Esophagus (tissue), 2 donors: Measurements from ENCODE around the gene RC3H1. TPM values are rescaled to one million over a fixed set of nuclear protein-coding genes. Genes with fewer than 3 reads are reported as not detected.

ENCODE experiments used
- H3K27ac ChIP-seq, 2 donors: one replicate each; pipeline ENCODE4 v1.5.1; 2013; ENCODE audit warnings: low read depth in 2 of 2, mild to moderate bottlenecking in 2 of 2, inconsistent platforms in 1 of 2, low read length in 1 of 2, moderate library complexity in 1 of 2
- H3K27me3 ChIP-seq, 2 donors: one replicate each; pipeline ENCODE4 v1.6.1; 2013; ENCODE audit warnings: low read length in 2 of 2, control low read depth in 1 of 2, mild to moderate bottlenecking in 1 of 2; ENCODE audit not compliant: insufficient read depth in 2 of 2, control insufficient read depth in 1 of 2
- H3K36me3 ChIP-seq, 2 donors: one replicate each; pipeline ENCODE4 v1.6.1; 2013; ENCODE audit warnings: low read length in 1 of 2; ENCODE audit not compliant: control insufficient read depth in 2 of 2, insufficient read depth in 2 of 2
- H3K4me1 ChIP-seq, 2 donors: one replicate each; pipeline ENCODE4 v1.6.1; 2013; ENCODE audit warnings: low read length in 1 of 2; ENCODE audit not compliant: control insufficient read depth in 2 of 2, insufficient read depth in 2 of 2
- H3K4me3 ChIP-seq, 2 donors: one replicate each; pipeline ENCODE4 v1.5.1; 2013; ENCODE audit warnings: low read length in 2 of 2, mild to moderate bottlenecking in 2 of 2, low read depth in 1 of 2, moderate library complexity in 1 of 2
- H3K9me3 ChIP-seq, 2 donors: one replicate each; pipeline ENCODE4 v1.6.1; 2013; ENCODE audit warnings: mild to moderate bottlenecking in 2 of 2, low read depth in 1 of 2, low read length in 1 of 2, moderate library complexity in 1 of 2; ENCODE audit not compliant: control insufficient read depth in 2 of 2, insufficient read depth in 1 of 2
- whole genome bisulfite sequencing, 2 donors: extraction: QIAGEN DNeasy Blood & Tissue Kit; methylation state at CpG; one replicate each; pipeline ENCODE4 v1.1.7; 2013; 5-methylcytosine and 5-hydroxymethylcytosine counted together
- polyA plus RNA-seq, 2 donors: library from polyadenylated mRNA; stranded (reverse); fragments of 200-250 nt; gene quantifications; one replicate each; pipeline ENCODE4 v1.2.3, GENCODE V29; 2013
- donor health status: healthy with polysubstance abuse.
- donor health status: Bipolar disorder and iron deficiency.

Gene RC3H1
- polyA plus RNA-seq, 2 donors = 3.5 to 6.8 TPM

GRCh38 chr1:174028495-174028894, 6.3 kb upstream of the RC3H1 start:
- H3K27me3 ChIP-seq = no peaks in the 10 kb centered on the region
- H3K4me3 ChIP-seq = no peak overlapping the region
- no peaks in the 10 kb centered on the region for H3K4me1 ChIP-seq
- H3K36me3 ChIP-seq = no peaks in the 10 kb centered on the region
- no peaks in the 10 kb centered on the region for H3K9me3 ChIP-seq
- H3K27ac ChIP-seq = no peak overlapping the region

- Histone ChIP-seq H3K36me3 (no peaks in the 10 kb centered on the region), H3K4me1 (no peaks in the 10 kb centered on the region), H3K27ac (peak overlapping the region; percentile 81 to 98), H3K4me3 (no peak overlapping the region), H3K27me3 (no peaks in the 10 kb centered on the region), H3K9me3 (no peaks in the 10 kb centered on the region)
- WGBS, 2 donors = 23 to 24% methylated on average over 3 of the region's 3 CpGs
Observed at GRCh38 chr1:174023440-174023839, 1.3 kb upstream of the RC3H1 start.

GRCh38 chr1:174022976-174023277, 770 bp upstream of the RC3H1 start:
- H3K27ac ChIP-seq = peak overlapping the region; percentile 98
- H3K9me3 ChIP-seq = no peaks in the 10 kb centered on the region
- H3K4me3 ChIP-seq = peak overlapping the region in 1 of 2 donors; percentile 92
- H3K27me3 ChIP-seq = no peaks in the 10 kb centered on the region
- no peaks in the 10 kb centered on the region for H3K4me1 ChIP-seq
- 37 to 44% methylated on average over 4 of the region's 4 CpGs for WGBS, 2 donors
- no peaks in the 10 kb centered on the region for H3K36me3 ChIP-seq

- peak overlapping the region; percentile 91 to 98 for H3K27ac ChIP-seq
- WGBS, 2 donors = 1% methylated on average over 36 of the region's 36 CpGs
- no peaks in the 10 kb centered on the region for H3K9me3 ChIP-seq
- peak overlapping the region; percentile 92 to 93 for H3K4me3 ChIP-seq
- no peaks in the 10 kb centered on the region for H3K4me1 ChIP-seq
- H3K27me3 ChIP-seq = no peaks in the 10 kb centered on the region
- no peaks in the 10 kb centered on the region for H3K36me3 ChIP-seq
Observed at GRCh38 chr1:174021591-174022079, 522 bp downstream of the RC3H1 start.

- Histone ChIP-seq H3K9me3 (no peaks in the 10 kb centered on the region), H3K27ac (no peak overlapping the region), H3K4me1 (no peaks in the 10 kb centered on the region), H3K4me3 (peak overlapping the region in 1 of 2 donors; percentile 35), H3K27me3 (no peaks in the 10 kb centered on the region), H3K36me3 (no peaks in the 10 kb centered on the region)
- WGBS, 2 donors = 43 to 47% methylated on average over 2 of the region's 2 CpGs
Observed at GRCh38 chr1:174018565-174018964, 3.6 kb downstream of the RC3H1 start.

GRCh38 chr1:174017231-174017970, 4.8 kb downstream of the RC3H1 start:
- WGBS, 2 donors = 24 to 37% methylated on average over 2 of the region's 2 CpGs
- no peaks in the 10 kb centered on the region for H3K27me3 ChIP-seq
- H3K4me1 ChIP-seq = no peaks in the 10 kb centered on the region

GRCh38 chr1:174013864-174014418, 8.2 kb downstream of the RC3H1 start:
- no peaks in the 10 kb centered on the region for H3K4me1 ChIP-seq
- 83% methylated on average over 3 of the region's 3 CpGs for WGBS, 2 donors

More at GRCh38 chr1:174017231-174017970, 4.8 kb downstream of the RC3H1 start:
- H3K9me3 ChIP-seq = no peaks in the 10 kb centered on the region
- no peaks in the 10 kb centered on the region for H3K36me3 ChIP-seq
- H3K4me3 ChIP-seq = peak overlapping the region in 1 of 2 donors; percentile 7
- H3K27ac ChIP-seq = no peak overlapping the region

GRCh38 chr1:174008979-174009378, 13.2 kb downstream of the RC3H1 start:
- Histone ChIP-seq H3K27ac (no peak overlapping the region), H3K27me3 (no peaks in the 10 kb centered on the region), H3K9me3 (no peaks in the 10 kb centered on the region), H3K36me3 (peaks cover 0 to 2% of the 10 kb centered on the region in 2 donors), H3K4me3 (no peak overlapping the region), H3K4me1 (peaks cover 0 to 3% of the 10 kb centered on the region in 2 donors)
- 56 to 60% methylated on average over 1 of the region's 1 CpG for WGBS, 2 donors

More at GRCh38 chr1:174013864-174014418, 8.2 kb downstream of the RC3H1 start:
- H3K36me3 ChIP-seq = peaks cover 0 to 2% of the 10 kb centered on the region in 2 donors
- no peaks in the 10 kb centered on the region for H3K9me3 ChIP-seq
- no peak overlapping the region for H3K27ac ChIP-seq
- no peak overlapping the region for H3K4me3 ChIP-seq
- no peaks in the 10 kb centered on the region for H3K27me3 ChIP-seq

- Histone ChIP-seq H3K4me3 (no peak overlapping the region), H3K27me3 (no peaks in the 10 kb centered on the region), H3K36me3 (peaks cover 0 to 2% of the 10 kb centered on the region in 2 donors), H3K27ac (no peak overlapping the region), H3K9me3 (no peaks in the 10 kb centered on the region), H3K4me1 (peaks cover 0 to 3% of the 10 kb centered on the region in 2 donors)
- WGBS, 2 donors = 90 to 91% methylated on average over 2 of the region's 2 CpGs
Observed at GRCh38 chr1:174008269-174008668, 13.9 kb downstream of the RC3H1 start.

GRCh38 chr1:174007851-174008250, 14.3 kb downstream of the RC3H1 start:
- Histone ChIP-seq H3K27ac (no peak overlapping the region), H3K9me3 (no peaks in the 10 kb centered on the region), H3K27me3 (no peaks in the 10 kb centered on the region), H3K4me1 (peaks cover 0 to 3% of the 10 kb centered on the region in 2 donors), H3K4me3 (no peak overlapping the region), H3K36me3 (peaks cover 0 to 2% of the 10 kb centered on the region in 2 donors)
